K562 (cell line): ENCODE data around the gene C8A. TPM values are rescaled to one million over a fixed set of nuclear protein-coding genes. Genes with fewer than 3 reads are reported as not detected.

ENCODE experiments used
- ATAC-seq: fragments of 200-7000 bp; cut with Tn5 transposase; 3 replicates; pipeline ENCODE4 v1.9.1; 2020; ENCODE audit warnings: moderate library complexity
- BruUV-seq: library from RNA; stranded (reverse); fragments of 400-500 nt; replicated peaks from 2 replicates; lab custom pipeline; 2021; lab: Mats Ljungman, UMichigan
- CTCF ChIA-PET: fragments of 300-600 bp; formaldehyde crosslinking; extraction: SDS; loops from one replicate; lab custom pipeline; 2021; ENCODE audit warnings: low intra/inter-chr PET ratio; lab: Yijun Ruan, JAX
- POLR2A ChIA-PET: fragments of 300-600, 350-650 bp; sonication (Branson Sonifier 250); formaldehyde crosslinking; extraction: SDS; loops from one replicate; lab custom pipeline; 2021; ENCODE audit warnings: antibody characterized with exemption, inconsistent platforms; lab: Yijun Ruan, JAX
- DNase-seq, 4 experiments: peaks; one replicate each; pipeline versions ENCODE4 v3.0.0 to v3.0.0-alpha.2; 2011 to 2018; ENCODE audit warnings: low spot score in 3 of 4, mixed read lengths in 3 of 4; ENCODE audit errors: extremely low read depth in 1 of 4
- FAIRE-seq: peaks from 2 replicates; lab custom pipeline; 2011; peaks lifted over from hg19 to GRCh38; lab: Jason Lieb, UNC
- H2AFZ ChIP-seq: 2 replicates; pipeline ENCODE4 v1.6.0; 2011; ENCODE audit warnings: low read depth, low read length, control low read depth, inconsistent platforms
- H3K27ac ChIP-seq: fragments of 200-600 bp; 3 replicates; pipeline ENCODE4 v1.8.0; 2011; ENCODE audit warnings: low read depth, mild to moderate bottlenecking, control low read depth, inconsistent platforms, low read length, moderate library complexity, mixed read lengths; ENCODE audit errors: extremely low read depth
- H3K27me3 ChIP-seq, 2 experiments: fragments of 300-600 bp in 1 of 2; 2 replicates in 1 of 2; 3 replicates in 1 of 2; pipeline versions ENCODE4 v1.6.0 to v1.8.0; 2011; ENCODE audit warnings: inconsistent platforms in 2 of 2, low read length in 2 of 2, mild to moderate bottlenecking in 1 of 2, mixed read lengths in 1 of 2, moderate library complexity in 1 of 2; ENCODE audit not compliant: control insufficient read depth in 2 of 2, insufficient read depth in 2 of 2
- H3K36me3 ChIP-seq: fragments of 300-600 bp; 3 replicates; pipeline ENCODE4 v1.8.0; 2011; ENCODE audit warnings: mild to moderate bottlenecking, low read length, inconsistent platforms; ENCODE audit not compliant: control insufficient read depth, insufficient read depth
- H3K4me1 ChIP-seq, 2 experiments: fragments of 200-600 bp in 1 of 2; replicated peaks in 1 of 2; 2 replicates in 1 of 2; 3 replicates in 1 of 2; pipeline versions ENCODE4 v1.5.1 to v1.8.0; 2011; ENCODE audit warnings: inconsistent platforms in 2 of 2, low read length in 2 of 2, mild to moderate bottlenecking in 1 of 2, mixed read lengths in 1 of 2, moderate library complexity in 1 of 2; ENCODE audit not compliant: control insufficient read depth in 2 of 2, insufficient read depth in 2 of 2
- H3K4me2 ChIP-seq: 2 replicates; pipeline ENCODE4 v1.6.1; 2011; ENCODE audit warnings: low read length, control low read depth, inconsistent platforms, mixed read lengths; ENCODE audit not compliant: insufficient read depth
- H3K4me3 ChIP-seq: fragments of 200-600 bp; sonication (generic), shearing (Covaris generic); 2 replicates; pipeline ENCODE4 v1.5.1; 2016; ENCODE audit warnings: control low read depth, inconsistent platforms
- H3K79me2 ChIP-seq: fragments of 200-600 bp; 3 replicates; pipeline ENCODE4 v1.8.0; 2011; ENCODE audit warnings: low read length, inconsistent platforms; ENCODE audit not compliant: control insufficient read depth, insufficient read depth
- H3K9ac ChIP-seq, 2 experiments: 2 replicates each; pipeline versions ENCODE4 v1.6.0 to v1.6.1; 2011; ENCODE audit warnings: low read depth in 2 of 2, low read length in 2 of 2, control low read depth in 1 of 2, inconsistent platforms in 1 of 2, mild to moderate bottlenecking in 1 of 2, mixed read lengths in 1 of 2; ENCODE audit not compliant: insufficient read depth in 1 of 2
- H3K9me1 ChIP-seq: one replicate; pipeline ENCODE4 v1.6.0; 2011; ENCODE audit warnings: inconsistent platforms, mild to moderate bottlenecking, low read length, moderate library complexity; ENCODE audit not compliant: control insufficient read depth, insufficient read depth
- H3K9me3 ChIP-seq: replicated peaks from 2 replicates; pipeline ENCODE4 v1.5.1; 2011; ENCODE audit warnings: low read depth, low read length, inconsistent platforms; ENCODE audit not compliant: control insufficient read depth, insufficient read depth
- H4K20me1 ChIP-seq: replicated peaks from 2 replicates; pipeline ENCODE4 v1.6.1; 2011; ENCODE audit warnings: low read length, inconsistent platforms, mixed read lengths; ENCODE audit not compliant: control insufficient read depth, insufficient read depth
- BHLHE40 ChIP-seq: IDR thresholded peaks from 2 replicates; pipeline ENCODE4 v1.6.1; 2011; ENCODE audit warnings: low read length, improper control_type of control experiment
- CEBPG ChIP-seq, 3 experiments: fragments of 200-800 bp in 1 of 3; sonication (Bioruptor generic) in 1 of 3; sonication (generic) in 1 of 3; formaldehyde crosslinking in 1 of 3; IDR thresholded peaks in 2 of 3; conservative IDR thresholded peaks in 1 of 3; 2 replicates each; pipeline versions ENCODE4 v1.6.1 to v1.8.0; 2016 to 2022; ENCODE audit warnings: missing compliant biosample characterization in 2 of 3, missing genetic modification characterization in 2 of 3, mild to moderate bottlenecking in 1 of 3, missing genetic modification reagents in 1 of 3
- MAFG ChIP-seq: fragments of 450-650 bp; conservative IDR thresholded peaks from 2 replicates; pipeline ENCODE4 v1.6.1; 2016; ENCODE audit warnings: missing genetic modification characterization, missing compliant biosample characterization
- whole genome bisulfite sequencing: fragments of 100-300 bp; shearing (Covaris generic); methylation state at CpG from one replicate; pipeline ENCODE4 v1.1.6; 2016; ENCODE audit warnings: low coverage, mixed read lengths; ENCODE audit not compliant: insufficient coverage; ENCODE audit errors: missing lambda C conversion rate; 5-methylcytosine and 5-hydroxymethylcytosine counted together
- in situ Hi-C: fragments of 300-500 bp; cut with MboI; formaldehyde crosslinking; loops from 4 replicates; pipeline ENCODE4 v1.15.0; 2018; ENCODE audit warnings: inconsistent platforms, mixed read lengths
- intact Hi-C: fragments of 100-400 bp; cut with micrococcal nuclease; formaldehyde crosslinking; loops from 2 replicates; pipeline ENCODE4 v1.14.2; 2022
- polyA plus RNA-seq, 8 experiments: library from polyadenylated mRNA; depleted of rRNA in 4 of 8; stranded (reverse) in 5 of 8; unstranded in 3 of 8; fragments of >200 nt; fragmentation: Nextera tagmentation in 2 of 8; fragmentation: Illumina TruSeq in 1 of 8; extraction: Ambion mirVana in 2 of 8; extraction: Trizol in 1 of 8; gene quantifications; 2 replicates each; pipeline versions ENCODE4 v1.2.1 to v1.2.3, GENCODE V29; 2011 to 2014; ENCODE audit warnings: inconsistent platforms in 1 of 8, missing spikeins in 1 of 8
- total RNA-seq, 7 experiments: library from RNA; depleted of rRNA in 6 of 7; stranded (reverse); fragments of >200 nt in 6 of 7; fragmentation: Illumina TruSeq in 2 of 7; extraction: Trizol in 2 of 7; gene quantifications; 2 replicates each; pipeline versions ENCODE4 v1.2.1 to v1.2.3, GENCODE V29; 2011 to 2021; ENCODE audit warnings: low replicate concordance in 1 of 7
- TF ChIP-seq, protein P1 (sequence below): fragments of 450-650 bp; IDR thresholded peaks from 2 replicates; pipeline ENCODE4 v1.6.1; 2016; ENCODE audit warnings: borderline replicate concordance
- TF ChIP-seq, protein P2 (sequence below): sonication (generic); formaldehyde crosslinking; IDR thresholded peaks from 2 replicates; pipeline ENCODE4 v1.8.1; 2022; ENCODE audit warnings: missing genetic modification reagents
- TF ChIP-seq, protein P3 (sequence below): fragments of 250-450 bp; sonication (Bioruptor Pico); IDR thresholded peaks from 2 replicates; pipeline ENCODE4 v1.8.0; 2022; ENCODE audit warnings: inconsistent platforms

C8A gene
- total and polyA plus RNA-seq, 9 of the 15 experiments (the other 6 are each of a cell fraction or from before 2014, with no cell fraction given), result 0.09 TPM; not detected in 8

DNA sequence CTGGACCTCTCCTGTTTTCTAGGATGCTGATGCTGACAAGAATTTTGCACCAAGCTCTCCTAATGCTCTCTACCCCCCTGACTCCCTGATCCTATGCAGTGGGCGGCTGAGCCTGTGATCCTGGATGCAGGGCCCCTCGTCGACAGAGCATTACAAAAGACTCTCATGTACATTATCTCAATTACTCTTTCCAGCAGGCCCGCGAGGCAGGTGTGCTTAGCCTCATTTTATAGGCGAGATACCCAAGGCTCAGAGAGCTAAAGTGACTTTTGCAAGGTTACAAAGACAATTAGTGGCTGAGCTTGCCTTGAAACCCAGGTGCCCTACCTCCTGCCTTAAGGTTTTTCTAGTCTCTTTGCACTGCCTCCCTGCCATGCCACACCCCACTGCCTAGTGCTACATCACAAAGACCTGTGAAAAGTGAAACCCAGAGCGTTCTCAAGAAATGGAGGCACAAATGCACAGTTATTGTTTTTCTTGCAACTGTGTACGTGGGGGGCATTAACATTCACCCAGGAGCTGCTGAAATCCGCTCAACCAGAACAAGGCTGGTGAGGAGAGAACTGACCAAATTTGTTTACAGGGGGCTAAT lies 10.0 kb upstream of the C8A start:
- DNase-seq (no peak), ATAC-seq (no peak), FAIRE-seq (no peak)
- POLR2A ChIA-PET, result no interaction called here
- H3K4me2 ChIP-seq, result no peak overlapping the region
- no peaks in the 10 kb centered on the region; a peak in 1 of 5 replicates for H3K27me3 ChIP-seq
- WGBS, result 2% methylated on average over 9 of the region's 9 CpGs
- no peak overlapping the region for H3K9ac ChIP-seq
- no peaks in the 10 kb centered on the region for H3K9me3 ChIP-seq
- H4K20me1 ChIP-seq, result no peaks in the 10 kb centered on the region; the same call in 1 of the 2 replicates
- H3K4me1 ChIP-seq, result no peaks in the 10 kb centered on the region
- no peak overlapping the region for H3K27ac ChIP-seq
- no TSS peak for BruUV-seq
- no peak overlapping the region for H2AFZ ChIP-seq
- in situ Hi-C loops, result loop anchor here (25.0 kb wide), 1 partner anchor 1193 kb away; no protein-coding TSS in a partner anchor
- H3K36me3 ChIP-seq, result no peaks in the 10 kb centered on the region
- no peak overlapping the region for H3K4me3 ChIP-seq
- intact Hi-C loops, result no loop called here
- H3K9me1 ChIP-seq, result no peaks in the 10 kb centered on the region
- CTCF ChIA-PET, result no interaction called here
- no peak for TF ChIP-seq CEBPG (CRISPR knock-in tag; IDR thresholded peaks at IDR 0.05)
- no peak for TF ChIP-seq CEBPG (tag; conservative IDR thresholded peaks at IDR 0.05 in 1 of 2, IDR thresholded peaks at IDR 0.05 in 1 of 2)
- TF ChIP-seq, protein P1, sequence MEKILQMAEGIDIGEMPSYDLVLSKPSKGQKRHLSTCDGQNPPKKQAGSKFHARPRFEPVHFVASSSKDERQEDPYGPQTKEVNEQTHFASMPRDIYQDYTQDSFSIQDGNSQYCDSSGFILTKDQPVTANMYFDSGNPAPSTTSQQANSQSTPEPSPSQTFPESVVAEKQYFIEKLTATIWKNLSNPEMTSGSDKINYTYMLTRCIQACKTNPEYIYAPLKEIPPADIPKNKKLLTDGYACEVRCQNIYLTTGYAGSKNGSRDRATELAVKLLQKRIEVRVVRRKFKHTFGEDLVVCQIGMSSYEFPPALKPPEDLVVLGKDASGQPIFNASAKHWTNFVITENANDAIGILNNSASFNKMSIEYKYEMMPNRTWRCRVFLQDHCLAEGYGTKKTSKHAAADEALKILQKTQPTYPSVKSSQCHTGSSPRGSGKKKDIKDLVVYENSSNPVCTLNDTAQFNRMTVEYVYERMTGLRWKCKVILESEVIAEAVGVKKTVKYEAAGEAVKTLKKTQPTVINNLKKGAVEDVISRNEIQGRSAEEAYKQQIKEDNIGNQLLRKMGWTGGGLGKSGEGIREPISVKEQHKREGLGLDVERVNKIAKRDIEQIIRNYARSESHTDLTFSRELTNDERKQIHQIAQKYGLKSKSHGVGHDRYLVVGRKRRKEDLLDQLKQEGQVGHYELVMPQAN, result no peak
- TF ChIP-seq MAFG (tag), result no peak
- TF ChIP-seq, protein P2, sequence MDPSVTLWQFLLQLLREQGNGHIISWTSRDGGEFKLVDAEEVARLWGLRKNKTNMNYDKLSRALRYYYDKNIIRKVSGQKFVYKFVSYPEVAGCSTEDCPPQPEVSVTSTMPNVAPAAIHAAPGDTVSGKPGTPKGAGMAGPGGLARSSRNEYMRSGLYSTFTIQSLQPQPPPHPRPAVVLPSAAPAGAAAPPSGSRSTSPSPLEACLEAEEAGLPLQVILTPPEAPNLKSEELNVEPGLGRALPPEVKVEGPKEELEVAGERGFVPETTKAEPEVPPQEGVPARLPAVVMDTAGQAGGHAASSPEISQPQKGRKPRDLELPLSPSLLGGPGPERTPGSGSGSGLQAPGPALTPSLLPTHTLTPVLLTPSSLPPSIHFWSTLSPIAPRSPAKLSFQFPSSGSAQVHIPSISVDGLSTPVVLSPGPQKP (CRISPR knock-in tag), result no peak
- TF ChIP-seq BHLHE40, result no peak
- TF ChIP-seq, protein P3, sequence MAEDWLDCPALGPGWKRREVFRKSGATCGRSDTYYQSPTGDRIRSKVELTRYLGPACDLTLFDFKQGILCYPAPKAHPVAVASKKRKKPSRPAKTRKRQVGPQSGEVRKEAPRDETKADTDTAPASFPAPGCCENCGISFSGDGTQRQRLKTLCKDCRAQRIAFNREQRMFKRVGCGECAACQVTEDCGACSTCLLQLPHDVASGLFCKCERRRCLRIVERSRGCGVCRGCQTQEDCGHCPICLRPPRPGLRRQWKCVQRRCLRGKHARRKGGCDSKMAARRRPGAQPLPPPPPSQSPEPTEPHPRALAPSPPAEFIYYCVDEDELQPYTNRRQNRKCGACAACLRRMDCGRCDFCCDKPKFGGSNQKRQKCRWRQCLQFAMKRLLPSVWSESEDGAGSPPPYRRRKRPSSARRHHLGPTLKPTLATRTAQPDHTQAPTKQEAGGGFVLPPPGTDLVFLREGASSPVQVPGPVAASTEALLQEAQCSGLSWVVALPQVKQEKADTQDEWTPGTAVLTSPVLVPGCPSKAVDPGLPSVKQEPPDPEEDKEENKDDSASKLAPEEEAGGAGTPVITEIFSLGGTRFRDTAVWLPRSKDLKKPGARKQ (CRISPR knock-in tag), result no peak
- no peaks in the 10 kb centered on the region for H3K79me2 ChIP-seq
